Cerebellar cortex (tissue), 1 donor: ENCODE results near the gene MAD1L1.
A peak's percentile ranks its signal among the peaks of the same experiment; 100 is the strongest.
"Not testable (repeated sequence)": the region's sequence is repeated elsewhere in the genome, so short reads cannot be mapped to it uniquely, and the experiment has no call there.

Experiments
- DNase-seq: peaks from one replicate; pipeline ENCODE4 v3.0.0-alpha.2; 2015; ENCODE audit warnings: low spot score

MAD1L1 gene

DNA sequence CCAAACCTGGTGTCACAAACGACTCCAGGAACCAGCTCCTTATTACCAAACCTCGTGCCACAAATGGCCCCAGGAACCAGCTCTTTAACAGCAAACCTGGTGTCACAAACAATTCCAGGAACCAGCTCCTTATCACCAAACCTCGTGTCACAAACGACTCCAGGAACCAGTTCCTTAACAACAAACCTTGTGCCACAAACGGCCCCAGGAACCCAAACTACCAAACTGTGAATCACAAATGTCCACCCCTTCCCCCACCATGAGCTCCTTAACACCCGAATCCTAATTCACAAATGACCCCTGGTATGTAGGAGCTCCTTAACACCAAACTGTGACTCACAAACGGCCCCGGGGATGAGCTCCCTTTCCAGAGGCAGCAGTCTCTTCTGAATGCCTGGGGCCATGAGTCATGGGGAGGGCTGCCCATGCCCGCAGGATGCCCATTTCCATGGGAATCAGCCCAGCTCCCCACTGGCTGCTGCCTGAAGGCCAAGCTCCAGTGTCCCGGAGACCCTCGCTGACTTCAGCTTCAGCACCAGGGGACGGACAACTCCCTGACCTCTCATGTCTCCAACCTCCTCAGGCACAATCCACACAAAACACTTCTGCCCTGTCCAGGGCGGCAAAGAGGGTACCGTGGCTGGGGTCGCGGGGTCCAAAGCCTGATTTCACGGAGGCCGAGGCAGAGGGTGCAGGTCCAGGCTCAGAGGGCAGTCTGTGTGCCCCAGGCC is 349.5 kb downstream of the MAD1L1 start:
- DNase-seq: no peak

GRCh38 chr7:1882451-1882850 is 350.3 kb downstream of the MAD1L1 start:
- no peak for DNase-seq

DNA sequence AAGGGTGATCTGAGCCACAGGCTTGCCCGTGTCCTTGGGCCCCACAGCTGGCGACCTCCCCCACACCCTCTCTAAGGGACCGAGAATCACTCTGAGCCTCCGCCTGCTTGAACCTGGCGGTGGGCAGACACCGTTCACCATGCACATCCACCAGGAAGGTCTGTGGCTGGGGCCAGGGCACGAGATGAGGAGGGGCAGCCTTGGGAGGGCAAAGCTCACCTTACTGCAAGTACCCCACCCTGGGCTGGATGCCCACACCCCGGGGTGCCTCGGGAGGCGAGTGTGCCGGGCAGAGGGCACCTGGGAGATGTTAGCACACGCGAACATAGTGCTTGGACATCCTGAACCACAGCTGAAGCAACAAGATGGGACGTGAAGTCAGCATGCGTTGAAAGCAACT is 350.8 kb downstream of the MAD1L1 start:
- DNase-seq: no peak

- DNase-seq: not testable (repeated sequence)
These were observed 356.1 kb downstream of the MAD1L1 start for GRCh38 chr7:1876641-1877040.

GRCh38 chr7:1875392-1876199 is 357.1 kb downstream of the MAD1L1 start:
- not testable (repeated sequence) for DNase-seq

DNA sequence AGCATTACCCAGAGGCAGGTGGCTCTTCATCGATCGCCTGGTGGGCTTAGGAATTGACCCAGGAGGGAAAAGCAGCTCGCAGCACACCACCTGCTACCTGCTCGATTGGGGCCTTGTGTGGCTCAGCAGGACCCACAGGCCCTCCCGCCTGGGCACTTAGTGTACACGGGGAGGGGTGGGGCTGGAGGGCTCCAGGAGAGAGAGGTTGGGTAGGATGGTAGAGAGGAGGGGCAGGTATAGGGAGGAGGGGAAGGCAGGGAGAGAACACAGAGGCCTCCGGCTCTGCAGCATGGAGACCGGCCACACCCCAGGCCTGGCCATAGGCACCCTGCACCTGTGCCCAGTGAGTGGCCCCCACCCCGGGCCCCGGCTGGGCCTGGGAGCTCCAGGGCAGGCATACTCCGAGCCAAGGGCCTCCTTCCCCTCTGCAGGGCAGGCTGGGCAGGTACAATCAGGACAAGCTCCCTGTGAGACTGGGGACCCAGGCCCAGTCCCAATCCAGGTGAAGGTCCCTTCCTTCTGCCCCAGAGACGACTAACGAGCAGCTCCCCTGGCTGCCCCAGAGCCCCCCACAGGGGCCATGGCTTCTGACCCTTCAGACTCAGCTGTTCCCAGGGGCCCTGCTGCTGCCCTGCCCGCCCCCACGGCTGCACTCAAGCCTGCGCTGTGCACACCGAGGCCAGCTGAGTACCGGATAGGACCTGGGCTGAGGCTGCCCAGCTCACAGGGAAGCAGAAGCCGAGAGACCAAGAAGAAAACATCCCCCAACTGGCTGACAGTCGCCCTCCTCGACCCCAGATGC is 358.0 kb downstream of the MAD1L1 start:
- DNase-seq: not testable (repeated sequence)

GRCh38 chr7:1873857-1874589 is 358.7 kb downstream of the MAD1L1 start:
- no peak for DNase-seq

- no peak for DNase-seq
These were observed 359.3 kb downstream of the MAD1L1 start for GRCh38 chr7:1873421-1873820.

- no peak for DNase-seq
These were observed 359.7 kb downstream of the MAD1L1 start for GRCh38 chr7:1873070-1873405.

DNA sequence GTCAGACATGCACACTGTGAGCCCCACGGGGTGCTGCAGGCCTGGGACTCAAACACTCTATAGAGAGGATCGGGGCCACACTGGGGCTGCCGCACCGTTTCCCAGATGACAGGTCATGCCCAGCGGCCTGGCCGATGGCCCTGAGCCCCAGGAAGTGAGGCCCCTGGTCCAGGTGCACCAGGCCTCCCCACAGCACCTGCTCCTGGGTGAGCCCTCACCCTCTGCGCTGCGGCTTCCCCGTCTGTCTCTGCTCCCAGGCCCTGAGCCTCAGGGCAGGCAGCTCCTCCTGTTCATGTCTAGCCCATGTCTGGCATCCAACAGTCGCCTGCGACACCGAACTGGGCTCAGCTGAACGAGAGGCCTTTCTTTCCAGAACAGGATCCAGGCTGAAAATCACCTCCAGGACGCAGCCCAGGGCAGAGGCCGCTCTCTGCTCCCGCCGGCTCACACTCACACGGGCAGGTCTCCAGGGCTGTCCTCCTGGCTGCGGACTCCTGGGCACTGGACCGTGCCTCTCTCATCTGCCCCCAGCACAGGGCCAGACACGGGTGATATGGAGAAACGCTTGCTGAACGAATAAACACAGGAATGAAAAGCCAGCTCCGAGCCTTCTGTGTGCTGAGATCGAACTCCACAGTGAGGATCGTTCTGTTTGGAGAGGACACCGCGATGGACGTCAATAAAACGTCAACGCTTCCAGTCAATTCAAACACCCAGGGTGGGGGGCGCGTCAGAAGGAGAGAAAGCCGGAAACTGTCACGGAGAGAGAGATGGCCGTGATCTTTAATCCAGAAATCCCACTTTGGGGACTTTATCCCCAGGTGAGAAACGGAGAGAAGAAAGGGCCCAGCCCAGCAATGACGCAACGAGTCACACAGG is 360.3 kb downstream of the MAD1L1 start:
- peak; percentile 36 for DNase-seq

GRCh38 chr7:1869452-1870130 is 363.2 kb downstream of the MAD1L1 start:
- DNase-seq: no peak

DNA sequence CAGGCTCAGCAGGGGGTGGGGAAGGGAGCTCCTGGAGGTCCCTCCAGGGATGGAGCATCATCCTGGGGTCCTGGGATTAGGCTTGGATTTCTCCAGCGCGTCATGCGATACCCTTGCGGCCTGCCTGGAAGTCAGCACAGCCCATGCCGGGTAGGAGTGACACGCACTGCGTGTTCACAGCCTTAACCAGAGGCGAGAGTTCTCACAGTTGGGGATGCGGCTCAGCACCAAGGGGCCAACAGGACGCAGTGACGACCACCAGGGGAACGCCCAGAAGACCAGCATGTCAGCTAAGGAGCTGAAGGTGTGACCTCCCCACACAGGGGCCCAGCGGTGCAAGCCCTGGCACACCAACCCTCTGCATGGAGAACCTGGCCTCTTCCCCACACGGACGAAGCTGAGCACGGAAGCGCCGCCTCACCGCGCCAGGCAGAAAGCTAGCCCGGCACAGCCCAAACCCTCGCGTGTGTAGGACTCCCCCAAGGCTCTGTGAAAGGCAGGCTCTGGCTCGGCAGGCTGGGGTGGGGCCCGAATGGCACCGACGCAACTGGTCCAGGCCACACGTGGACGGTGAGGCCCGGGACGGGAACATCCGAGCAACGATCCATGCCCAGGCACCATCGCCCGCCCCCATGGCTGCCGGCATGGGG is 364.1 kb downstream of the MAD1L1 start:
- DNase-seq: no peak

DNA sequence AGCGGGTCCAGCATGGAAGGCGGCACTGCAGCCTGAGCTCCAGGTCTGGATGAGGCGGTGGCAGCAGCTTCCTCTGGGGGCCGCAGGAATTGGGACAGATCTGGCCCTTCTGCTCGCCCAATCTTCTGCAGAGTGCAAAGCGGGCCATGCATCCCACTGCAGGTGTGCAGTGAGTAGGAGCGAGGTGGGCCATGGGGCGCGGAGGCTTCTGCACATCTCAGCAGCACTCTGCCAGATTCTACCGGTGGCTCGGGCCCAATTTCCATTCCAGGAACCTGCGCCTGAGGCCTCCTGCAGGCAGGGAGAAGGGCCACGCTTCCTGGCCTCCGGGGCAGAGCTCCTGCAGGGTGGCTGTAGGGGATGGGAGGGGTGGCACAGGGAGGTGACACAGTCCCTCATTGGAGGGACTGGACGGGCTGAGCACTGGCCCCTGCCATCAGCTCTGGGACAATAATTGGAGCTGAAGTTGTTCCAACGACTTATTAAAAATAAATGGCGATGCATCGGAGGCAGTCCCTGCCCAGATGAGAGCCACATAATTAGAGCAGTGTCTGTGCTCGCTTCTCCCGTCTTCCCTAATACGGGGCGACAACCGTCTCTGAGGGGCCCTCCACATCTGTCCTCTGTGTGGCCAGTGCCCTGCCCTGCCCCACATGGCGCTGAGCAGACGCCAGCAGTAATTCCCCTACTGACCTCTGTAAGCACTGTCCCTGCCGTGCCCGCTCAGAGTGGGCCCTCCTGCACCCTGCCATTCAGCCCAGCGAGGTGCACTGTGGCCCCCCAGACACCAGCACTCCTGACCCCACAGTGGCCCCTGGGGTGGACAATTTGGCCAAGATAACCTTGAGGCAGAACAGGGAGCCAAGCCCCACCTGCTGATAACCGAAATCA is 365.1 kb downstream of the MAD1L1 start:
- DNase-seq: no peak

- DNase-seq: no peak
These were observed 366.1 kb downstream of the MAD1L1 start for GRCh38 chr7:1866601-1867000.

DNA sequence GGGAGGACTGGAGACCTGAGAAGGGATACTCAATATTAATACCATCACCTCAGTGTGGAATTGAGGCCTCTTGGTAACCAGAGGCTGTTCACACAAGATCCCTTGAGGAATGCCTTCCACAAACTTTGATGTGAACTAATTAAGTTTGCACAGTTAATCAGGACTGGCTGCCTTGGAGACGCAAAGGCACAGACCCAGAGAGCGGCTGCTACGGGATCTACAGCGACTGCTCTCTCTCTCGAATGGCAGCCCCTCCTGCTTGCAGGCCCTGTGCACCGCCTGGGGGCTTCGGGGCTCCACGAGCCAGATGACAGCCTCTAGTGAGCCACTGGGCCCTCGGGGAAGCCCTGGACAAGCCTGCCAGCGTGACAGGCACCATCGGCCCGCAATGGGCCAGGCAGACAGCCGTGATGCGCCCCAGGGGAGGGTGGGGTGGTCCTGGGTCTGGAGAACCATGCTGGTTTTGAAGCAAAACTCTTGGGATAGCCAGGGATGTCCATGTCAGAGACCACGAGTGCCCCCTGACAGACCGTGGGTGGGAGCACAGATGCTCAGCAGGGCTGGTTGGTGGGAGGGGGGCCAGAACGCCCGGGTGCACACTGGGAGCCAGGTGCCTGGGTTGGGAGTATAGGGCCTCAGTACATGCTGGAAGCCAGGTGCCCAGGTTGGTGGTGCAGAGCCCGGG is 367.0 kb downstream of the MAD1L1 start:
- DNase-seq: no peak

GRCh38 chr7:1865000-1865555 is 367.7 kb downstream of the MAD1L1 start:
- no peak for DNase-seq

- peak; percentile 8 for DNase-seq
These were observed 368.4 kb downstream of the MAD1L1 start for GRCh38 chr7:1864161-1864940.
